ENCODE data around the gene DDB1. TPM values are rescaled to one million over a fixed set of nuclear protein-coding genes. Genes with fewer than 3 reads are reported as not detected.

The DDB1 gene
- total and polyA plus RNA-seq, 2 of the 13 experiments (the other 11 are each of a cell fraction or from before 2014, with no cell fraction given): 217 to 266 TPM

GRCh38 chr11:61332797-61333549 lies at the start of gene DDB1, which contains the start of gene TKFC (continued):
- TF ChIP-seq PITX1 (CRISPR knock-in tag; IDR thresholded peaks at IDR 0.05) (peak; percentile 53; the same call in 1 of the 2 replicates), ISL2 (CRISPR knock-in tag; IDR thresholded peaks at IDR 0.05) (0 out of 2 replicates have a peak, but pooled peaks have one; percentile 11), SNAPC4 (CRISPR knock-in tag; IDR thresholded peaks at IDR 0.05) (peak; percentile 60), ZBTB49 (CRISPR knock-in tag; IDR thresholded peaks at IDR 0.05; ENCODE audit: borderline replicate concordance) (no peak; the same call in 1 of the 2 replicates), ZNF549 (CRISPR knock-in tag; IDR thresholded peaks at IDR 0.05) (no peak), ZFX (CRISPR knock-in tag; IDR thresholded peaks at IDR 0.05; ENCODE audit: low read depth) (peak; percentile 95), ZNF20 (CRISPR knock-in tag; IDR thresholded peaks at IDR 0.05) (no peak), GZF1 (CRISPR knock-in tag; IDR thresholded peaks at IDR 0.05) (peak; percentile 77; the same call in 1 of the 2 replicates), ZNF207 (IDR thresholded peaks at IDR 0.05; ENCODE audit: borderline replicate concordance) (no peak), ATAD3A (CRISPR knock-in tag; IDR thresholded peaks at IDR 0.05) (no peak), AHDC1 (CRISPR knock-in tag; IDR thresholded peaks at IDR 0.05; ENCODE audit: borderline replicate concordance) (no peak), ZNF589 (CRISPR knock-in tag; conservative IDR thresholded peaks at IDR 0.05) (peak; percentile 76; the same call in 1 of the 2 replicates), SALL1 (CRISPR knock-in tag; IDR thresholded peaks at IDR 0.05) (peak; percentile 79), ZNF350 (CRISPR knock-in tag; IDR thresholded peaks at IDR 0.05; ENCODE audit: borderline replicate concordance, low read depth) (peak; percentile 93), ZNF260 (CRISPR knock-in tag; IDR thresholded peaks at IDR 0.05; ENCODE audit: borderline replicate concordance, low read depth) (no peak), ZNF790 (CRISPR knock-in tag; IDR thresholded peaks at IDR 0.05; ENCODE audit: borderline replicate concordance) (peak; percentile 45; the same call in 1 of the 2 replicates)
